Stimulated activated CD4-positive, alpha-beta T cell treated with anti-CD3 and anti-CD28 coated beads, Interleukin-2, amount 100 ng/mL, for 48 hours (primary cell): ENCODE data around the gene SNRPF.
"Not testable (repeated sequence)": the region's sequence is repeated elsewhere in the genome, so short reads cannot be mapped to it uniquely, and the experiment has no call there.

Source experiments
- DNase-seq, 2 donors: peaks; one replicate each; pipeline ENCODE4 v3.0.0-alpha.2; 2020

SNRPF gene

DNA sequence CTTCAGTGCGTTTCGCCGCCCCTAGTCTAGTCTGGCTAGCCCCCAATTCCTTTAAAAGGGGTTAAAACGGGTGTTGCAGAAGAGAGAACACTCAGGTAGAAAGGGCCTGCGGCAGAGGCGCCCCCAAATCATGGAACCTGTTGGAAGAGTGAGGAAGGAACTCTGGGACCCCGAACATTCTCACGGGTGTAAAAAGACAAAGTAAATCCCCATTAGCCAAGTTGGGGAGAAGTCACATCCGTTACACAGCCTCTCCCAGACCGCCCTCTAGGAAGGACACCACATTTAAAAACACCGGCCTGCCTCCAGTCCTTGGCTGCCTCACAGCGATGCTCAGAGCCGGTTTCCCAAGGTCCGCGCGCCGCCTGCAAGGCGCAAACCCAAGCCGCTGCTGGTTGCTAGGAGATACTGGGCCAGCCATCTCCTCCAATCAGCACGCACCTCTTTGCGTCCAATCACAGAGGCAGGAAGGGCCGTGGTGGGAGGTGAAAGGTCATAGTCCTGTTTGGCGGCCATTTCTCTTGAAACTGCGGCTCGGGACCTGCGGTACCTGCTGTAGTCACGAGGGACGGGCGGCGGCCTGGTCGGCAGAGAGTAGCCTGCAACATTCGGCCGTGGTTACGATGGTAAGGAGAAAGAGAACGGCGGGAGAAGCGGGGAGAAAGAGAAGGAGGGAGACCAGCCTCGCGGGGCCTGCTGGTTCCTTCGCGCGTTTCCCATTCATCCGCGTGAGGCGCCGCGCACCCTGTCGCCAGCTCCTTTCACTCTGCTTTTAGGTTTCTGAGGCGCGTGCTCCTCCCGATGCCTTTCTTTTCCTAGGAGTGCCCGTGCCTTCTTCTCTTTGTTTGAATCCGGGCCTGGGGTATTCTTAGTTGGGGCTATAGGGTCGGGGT is at the start of gene SNRPF:
Gene SNRPF (plus strand): TSS at position 502 of the 893 bp plus-strand sequence. CDS start 122 bp downstream, at position 624.
- peak; percentile 85 to 90 for DNase-seq

DNA sequence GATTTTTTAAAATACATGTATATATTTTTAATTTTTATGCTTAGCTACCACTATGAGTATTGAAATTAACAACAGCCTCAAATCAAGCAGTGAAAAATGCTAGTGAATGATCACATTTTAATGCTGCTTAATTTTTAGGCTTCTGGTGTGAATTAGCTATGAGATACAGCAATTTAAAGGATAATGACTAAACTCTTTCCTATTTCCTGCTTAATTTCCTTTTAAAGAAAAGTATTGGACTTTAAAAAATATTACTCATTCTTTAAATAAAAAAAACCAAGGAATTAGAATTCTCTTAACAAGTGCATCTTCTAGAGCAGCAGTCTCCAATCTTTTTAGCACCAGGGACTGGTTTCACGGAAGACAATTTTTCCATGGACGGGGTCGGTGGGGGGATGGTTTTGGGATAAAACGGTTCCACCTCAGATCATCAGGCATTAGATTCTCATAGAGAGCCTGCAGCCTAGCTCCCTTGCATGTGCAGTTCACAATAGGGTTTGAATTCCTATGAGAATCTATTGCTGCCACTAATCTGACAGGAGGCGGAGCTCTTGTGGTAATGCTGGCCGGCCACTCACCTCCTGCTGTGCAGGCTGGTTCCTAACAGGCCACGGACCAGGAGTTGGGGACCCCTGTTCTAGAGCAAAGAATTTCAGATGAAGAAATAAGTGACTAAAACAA is 49.6 kb upstream of the SNRPF start:
- DNase-seq: no peak

DNA sequence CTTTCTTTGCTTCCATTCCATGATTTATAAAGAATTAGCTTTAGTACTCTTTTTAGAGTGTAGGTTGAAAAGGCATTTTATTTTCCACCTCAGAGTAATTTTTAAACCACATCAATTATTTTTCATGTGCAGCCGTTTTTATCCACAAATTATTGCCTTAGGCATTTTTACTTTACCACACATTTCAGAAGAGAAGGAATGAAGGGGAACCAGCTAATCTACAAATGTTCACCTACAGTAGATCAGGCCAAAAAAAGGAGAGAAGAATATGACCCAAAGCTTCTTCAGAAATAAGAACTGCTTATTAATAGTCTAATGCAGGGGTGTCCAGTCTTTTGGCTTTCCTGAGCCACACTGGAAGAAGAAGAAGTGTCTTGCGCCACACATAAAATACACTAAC is 48.3 kb upstream of the SNRPF start:
- no peak for DNase-seq

DNA sequence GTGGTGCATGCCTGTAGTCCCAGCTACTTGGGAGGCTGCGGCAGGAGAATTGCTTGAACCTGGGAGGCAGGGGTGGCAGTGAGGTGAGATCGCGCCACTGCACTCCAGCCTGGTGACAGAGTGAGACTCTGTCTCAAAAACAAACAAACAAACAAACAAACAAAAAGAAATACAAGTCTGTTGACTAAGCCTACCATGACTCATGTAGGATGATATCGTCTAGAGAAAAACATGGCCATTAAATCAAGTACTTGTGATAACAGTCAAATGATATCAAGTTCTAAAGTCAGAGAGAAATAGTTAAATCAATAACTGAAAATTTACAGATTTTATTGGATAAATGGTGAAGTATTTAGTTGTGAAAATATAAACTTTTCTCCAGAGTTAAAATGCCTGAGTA is 46.6 kb upstream of the SNRPF start:
- not testable (repeated sequence) for DNase-seq

DNA sequence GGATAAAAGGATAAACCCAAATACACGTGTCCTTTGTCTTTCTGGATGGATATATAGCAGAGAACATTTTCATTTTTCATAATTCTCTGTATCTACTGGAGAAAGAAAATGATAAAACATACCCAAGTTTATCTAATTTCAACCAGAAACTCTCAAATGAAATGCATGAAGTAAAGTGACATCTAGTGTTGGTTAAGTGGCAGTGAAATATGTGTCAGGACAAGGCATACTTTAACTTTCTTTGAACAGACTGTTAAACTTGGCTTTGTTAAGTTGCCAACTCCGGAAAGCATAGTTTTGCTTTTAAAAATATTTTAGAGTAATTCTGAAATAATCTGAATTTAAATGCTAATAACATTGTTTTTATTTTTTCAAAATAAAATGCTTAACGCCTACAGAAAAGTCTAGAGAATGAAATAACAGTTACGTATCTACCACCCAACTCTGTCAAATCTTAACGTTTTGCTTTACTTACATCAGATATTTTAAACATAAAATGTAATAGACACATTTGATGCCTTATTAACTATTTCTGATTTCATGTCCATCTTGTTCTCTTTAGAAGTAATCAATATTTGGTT is 43.0 kb upstream of the SNRPF start:
- no peak for DNase-seq

DNA sequence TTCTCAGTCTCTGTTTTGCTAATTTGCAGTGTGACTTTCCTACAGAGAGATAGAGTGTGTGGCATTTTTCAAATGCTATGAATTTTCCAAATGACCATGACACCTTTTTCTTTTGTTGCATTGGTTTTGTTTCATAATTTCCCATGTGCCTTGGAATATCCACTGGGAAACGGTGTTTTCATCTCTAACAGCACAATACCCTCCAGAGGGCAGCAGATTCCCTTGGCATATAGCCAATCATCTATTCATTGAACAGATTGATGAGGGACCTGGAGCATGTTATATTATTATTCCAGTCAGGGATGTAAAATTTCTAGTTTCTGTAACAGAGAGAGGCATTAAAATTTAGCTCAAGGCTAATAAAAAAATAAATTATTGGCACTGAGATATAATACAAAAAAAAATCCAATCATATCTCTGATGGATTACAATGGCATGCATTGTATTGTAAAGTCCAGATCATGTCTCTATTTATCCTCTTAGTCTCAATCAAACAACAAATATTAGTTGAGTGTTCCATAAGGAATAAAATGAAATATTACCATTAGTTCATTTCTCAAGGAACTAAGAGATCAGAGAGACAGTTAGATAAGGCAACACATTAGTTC is 38.6 kb upstream of the SNRPF start:
- DNase-seq: no peak

DNA sequence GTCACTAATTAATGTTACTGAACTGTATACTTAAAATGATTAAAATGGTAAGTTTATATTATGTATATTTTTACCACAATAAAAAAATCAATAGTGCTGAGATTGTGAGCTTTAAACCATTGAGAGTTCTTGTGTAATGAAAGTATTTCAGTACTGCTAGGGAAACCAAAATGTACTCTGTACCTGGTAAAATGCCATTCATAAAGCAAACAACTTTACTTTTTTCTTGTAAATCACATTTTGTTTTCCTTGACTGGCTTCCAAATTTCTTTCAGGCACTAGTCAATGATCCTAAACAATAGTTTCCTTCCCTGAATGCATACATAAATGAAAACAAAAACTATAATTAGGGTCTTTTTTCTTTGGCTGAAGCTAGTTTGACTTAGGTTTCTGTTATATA is 29.4 kb upstream of the SNRPF start:
- DNase-seq: no peak

DNA sequence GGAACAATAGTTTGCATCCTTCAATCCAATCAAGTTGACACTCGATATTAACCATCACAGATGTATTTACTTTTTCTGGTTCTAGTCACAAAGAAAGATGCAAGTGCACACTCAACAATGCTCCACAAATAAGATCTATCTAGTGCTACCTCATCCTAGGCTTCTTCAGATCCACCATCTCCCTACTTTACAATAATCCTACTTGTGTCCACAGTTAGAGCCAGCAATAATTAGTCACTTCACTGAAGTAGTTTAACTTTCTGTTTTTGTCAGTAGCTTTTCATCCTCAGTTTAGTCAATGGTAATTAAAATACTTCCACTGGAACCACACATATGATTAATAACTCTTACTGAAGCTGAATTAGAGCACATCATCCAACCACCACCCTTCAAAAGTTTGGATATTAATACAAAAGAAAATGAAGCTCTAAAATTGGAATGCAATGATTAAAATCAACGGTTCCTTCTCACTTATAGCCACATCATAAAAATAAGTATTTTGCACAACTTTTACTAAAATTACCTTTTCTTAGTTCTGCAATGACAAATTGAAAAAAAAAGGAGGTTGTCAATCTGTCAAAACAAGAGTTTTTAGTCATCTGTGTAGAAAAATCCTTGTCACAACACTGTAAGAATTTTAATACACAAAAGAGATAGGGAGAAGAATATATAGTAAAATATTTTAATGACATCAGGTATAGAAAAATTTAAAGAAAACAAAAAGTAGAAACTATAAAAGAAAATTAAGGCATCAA is 28.2 kb upstream of the SNRPF start:
- no peak for DNase-seq

DNA sequence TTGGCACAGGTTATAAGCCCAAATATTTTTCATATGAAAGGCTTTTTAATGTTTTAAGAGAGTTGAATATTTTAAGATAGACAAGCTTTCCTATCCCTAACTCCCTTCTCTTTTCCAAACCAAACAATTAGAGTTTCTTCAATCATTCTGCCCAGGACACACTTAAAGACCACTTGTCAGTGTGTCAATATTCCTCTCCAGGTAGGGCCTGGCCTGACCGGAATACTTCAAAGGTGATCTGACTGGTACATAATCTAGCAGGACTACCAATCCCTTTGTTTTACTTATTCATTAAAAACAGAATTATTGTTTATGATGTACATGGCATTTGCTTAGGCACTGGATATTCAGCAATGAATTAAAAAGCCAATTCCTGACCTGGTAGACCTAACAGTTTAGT is 24.2 kb upstream of the SNRPF start:
- DNase-seq: no peak

DNA sequence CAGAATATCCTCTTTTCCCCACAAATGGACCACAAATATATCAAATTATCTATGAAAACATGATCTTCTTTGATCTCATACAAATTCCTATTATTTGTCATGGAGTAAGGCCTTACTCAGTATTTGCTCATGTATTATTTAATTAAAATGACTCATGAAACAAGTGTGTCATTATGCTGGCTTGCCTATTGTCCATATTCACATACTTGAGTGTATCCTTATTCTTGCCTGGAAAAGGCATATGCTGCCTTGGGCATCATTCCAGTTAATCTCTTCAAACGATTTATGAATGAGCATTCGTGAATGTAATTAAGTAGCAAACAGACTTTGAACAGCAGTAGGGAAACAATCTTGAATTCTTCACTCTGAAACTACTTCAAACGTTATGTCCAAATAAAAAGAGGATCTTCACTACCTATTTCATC is 22.6 kb upstream of the SNRPF start:
- DNase-seq: no peak

DNA sequence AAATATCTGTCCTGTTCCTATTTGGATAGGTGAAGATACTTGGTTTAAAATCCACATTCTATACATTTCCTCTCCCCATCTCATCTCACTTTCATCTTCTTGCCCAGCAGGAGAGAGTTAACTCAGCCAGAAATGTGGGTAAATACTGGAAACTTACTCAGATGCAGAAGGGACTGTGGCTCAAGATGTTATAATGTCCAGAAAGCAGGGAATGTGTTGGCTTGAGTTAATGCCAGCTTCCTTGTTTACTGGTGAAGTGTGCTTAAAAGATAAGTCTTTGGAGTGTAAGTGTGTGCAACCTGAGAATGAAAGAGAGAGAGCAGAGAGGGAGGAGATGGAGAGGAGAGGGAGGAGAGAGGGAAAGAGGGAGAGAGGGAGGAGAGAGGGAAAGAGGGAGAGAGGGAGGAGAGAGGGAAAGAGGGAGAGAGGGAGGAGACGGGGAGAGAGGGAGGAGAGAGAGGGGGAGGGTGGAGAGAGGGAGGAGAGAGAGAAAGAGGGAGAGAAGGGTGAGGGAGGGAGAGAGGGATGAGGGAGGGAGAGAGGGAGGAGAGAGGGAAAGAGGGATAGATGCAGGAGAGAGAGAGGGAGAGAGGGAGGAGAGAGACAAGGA is 22.0 kb upstream of the SNRPF start:
- no peak for DNase-seq

DNA sequence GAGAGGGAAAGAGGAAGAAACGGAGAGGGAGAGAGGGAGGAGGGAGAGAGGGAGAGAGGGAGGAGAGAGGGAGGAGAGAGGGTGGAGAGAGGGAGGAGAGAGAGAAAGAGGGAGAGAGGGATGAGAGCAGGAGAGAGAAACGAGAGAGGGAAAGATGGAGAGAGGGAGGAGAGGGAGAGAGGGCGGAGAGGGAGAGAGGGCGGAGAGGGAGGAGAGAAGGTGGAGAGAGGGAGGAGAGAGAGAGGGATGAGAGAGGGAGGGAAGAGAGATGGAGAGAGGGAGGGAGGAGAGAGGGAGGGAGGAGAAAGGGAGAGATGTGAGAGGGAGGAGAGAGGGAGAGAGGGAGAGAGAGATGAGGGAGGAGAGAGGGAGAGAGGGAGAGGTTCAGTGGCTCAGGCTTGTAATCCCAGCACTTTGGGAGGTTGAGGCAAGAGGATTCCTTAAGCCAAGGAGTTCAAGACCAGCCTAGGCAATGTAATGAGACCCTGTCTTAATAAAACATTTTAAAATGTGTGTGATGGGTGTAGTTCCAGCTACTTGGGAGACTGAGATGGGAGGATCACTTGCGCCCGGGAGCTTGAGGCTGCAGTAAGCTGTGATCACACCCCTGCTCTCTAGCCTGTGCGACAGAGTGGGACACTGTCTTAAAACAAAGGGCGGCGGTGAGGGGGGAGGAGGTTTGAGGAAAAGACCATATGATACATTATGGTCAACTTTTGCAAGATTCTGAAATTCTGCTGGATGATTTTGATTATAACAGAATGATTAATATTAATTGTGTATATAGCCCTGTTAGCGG is 21.3 kb upstream of the SNRPF start:
- no peak for DNase-seq

DNA sequence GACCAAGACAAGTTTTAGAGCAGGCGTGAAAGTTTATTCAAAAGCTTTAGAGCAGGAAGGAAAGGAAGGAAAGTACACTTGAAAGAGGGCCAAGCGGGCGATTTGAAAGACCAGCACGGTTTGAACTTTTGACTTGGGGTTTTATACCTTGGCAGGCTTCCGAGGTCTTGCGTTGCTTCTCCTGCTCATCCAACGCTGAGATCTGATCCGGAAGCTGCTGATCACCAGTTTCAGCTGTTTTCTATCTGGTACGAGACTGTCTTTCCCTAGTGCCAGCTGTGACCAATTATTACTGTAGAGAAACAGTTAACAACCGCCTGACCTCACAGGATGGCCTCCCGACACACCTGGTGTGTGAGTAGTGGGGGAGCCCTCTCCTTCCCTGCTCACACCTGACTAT is 20.6 kb upstream of the SNRPF start:
- DNase-seq: no peak

DNA sequence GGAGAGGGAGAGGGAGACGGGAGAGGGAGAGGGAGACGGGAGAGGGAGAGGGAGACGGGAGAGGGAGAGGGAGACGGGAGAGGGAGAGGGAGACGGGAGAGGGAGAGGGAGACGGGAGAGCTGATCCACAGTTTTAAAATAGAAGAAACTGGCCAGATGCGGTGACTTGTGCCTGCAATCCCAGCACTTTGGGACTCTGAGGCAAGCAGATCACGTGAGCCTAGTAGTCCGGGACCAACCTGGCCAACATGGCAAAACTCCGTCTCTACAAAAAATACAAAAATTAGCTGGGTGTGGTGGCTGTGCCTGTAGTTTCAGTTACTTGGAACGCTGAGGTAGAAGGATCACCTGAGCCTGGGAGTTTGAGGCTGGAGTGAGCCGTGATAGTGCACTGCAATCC is 16.3 kb upstream of the SNRPF start:
- DNase-seq: not testable (repeated sequence)

DNA sequence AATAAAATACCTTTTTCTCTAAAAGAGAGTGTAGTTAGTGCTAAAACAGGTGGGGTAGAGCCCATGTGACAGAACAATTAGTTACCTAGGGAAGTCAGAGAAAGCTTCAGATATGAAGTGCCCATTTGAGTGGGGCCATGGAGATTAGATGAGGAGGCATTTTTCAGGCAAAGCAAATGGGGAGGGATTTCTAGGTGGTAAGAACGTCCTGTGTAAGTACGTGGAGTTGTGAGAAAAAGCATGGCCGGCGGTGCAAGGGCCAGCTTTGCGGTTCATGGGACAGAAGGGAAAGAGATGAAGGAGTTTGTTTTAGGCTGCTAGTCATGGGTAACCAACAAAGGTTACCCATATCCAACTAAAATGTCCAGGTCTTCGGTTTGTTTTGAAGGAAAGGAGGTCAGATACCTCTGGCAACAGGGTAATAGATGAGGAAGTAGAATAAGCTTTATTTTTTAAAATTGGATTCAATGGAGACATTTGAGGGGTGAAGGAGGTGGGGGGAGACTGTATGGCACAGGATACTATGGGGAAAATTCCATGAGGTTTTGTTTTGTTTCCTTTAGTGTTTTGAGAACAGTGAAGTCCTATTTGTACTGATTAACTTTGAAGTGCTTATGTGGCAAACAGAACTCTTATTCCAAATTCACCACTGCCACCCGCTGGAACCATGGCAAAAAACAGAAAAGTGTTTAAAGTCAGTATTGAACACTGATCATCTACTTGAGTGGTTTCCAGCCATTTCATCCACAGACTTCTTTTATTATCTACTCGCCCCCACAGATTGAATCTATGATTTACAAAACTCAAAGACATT is 10.0 kb upstream of the SNRPF start:
- no peak for DNase-seq

DNA sequence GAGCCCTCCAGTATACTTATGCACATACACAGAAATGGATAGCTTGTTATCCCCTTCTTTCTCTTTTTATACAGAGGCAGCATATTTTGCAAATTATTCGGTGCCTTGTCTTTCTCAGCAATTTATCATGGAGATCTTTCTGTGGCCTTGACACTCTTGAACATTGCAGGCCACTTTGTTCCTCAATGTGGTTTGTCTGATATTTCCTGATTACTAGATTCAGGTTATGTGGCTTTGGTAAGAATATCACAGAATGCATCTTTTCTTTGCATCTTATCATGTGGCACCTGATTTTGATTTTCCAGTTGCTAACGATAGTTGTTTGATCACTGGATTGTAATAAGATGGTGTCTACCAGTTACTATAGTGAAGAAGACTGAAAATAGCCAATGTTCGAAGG is 7.1 kb upstream of the SNRPF start:
- DNase-seq: no peak

DNA sequence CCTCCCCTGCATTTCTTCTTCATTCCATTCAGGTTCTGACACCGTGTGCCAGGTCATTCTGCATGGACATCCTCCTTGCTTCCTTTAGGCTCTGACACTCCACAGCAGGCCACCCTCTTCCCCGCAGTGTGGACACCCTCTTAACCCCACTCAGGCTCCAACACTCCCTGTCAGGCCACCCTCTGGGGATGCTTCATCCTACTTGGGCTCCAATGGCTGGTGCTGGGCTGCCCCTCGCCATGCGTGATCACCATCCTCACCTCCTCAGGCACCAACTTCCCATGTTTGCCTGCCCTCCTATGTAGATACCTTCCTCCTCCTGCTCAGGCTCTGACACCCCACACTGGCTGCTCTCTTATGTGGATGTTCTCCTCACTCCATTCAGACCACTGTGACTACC is 6.6 kb upstream of the SNRPF start:
- DNase-seq: no peak

DNA sequence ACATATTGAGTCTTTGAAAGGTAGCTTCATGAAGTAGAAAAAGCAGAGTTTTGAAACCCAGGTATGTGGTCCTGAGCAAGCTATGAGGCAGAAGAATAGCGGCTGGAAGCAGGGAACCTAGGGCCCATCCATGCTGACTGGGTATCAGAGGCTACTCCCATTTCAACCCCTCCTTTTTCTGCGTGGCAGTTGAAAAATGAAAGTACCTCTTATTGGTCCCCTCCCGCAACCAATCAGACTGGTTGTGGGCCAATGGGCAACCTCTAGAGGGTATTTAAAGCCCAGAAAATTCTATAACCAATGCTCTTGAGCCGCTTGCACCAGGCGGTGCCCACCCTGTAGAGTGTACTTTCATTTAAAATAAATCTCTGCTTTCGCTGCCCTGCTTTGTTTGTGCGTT is 1.6 kb upstream of the SNRPF start:
- no peak for DNase-seq

DNA sequence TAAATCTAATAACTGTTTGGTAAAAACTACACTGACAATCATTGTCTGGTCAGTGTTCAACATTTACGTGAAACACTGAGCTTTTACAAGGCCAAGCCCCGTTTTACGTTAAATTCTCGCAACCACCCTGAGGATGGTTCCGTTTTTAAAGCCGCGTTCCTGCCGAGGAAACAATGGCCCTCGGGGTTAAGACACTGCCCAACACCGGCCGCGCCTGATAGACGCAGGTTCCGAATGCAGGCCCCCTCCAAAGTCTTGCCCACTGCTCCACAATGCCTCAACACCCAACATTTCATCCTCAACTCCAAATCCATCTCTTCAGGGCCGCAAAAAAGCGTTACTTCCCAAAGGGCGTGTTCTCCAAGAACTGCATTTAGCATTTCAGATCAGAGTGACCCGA is 953 bp upstream of the SNRPF start:
- DNase-seq: no peak

DNA sequence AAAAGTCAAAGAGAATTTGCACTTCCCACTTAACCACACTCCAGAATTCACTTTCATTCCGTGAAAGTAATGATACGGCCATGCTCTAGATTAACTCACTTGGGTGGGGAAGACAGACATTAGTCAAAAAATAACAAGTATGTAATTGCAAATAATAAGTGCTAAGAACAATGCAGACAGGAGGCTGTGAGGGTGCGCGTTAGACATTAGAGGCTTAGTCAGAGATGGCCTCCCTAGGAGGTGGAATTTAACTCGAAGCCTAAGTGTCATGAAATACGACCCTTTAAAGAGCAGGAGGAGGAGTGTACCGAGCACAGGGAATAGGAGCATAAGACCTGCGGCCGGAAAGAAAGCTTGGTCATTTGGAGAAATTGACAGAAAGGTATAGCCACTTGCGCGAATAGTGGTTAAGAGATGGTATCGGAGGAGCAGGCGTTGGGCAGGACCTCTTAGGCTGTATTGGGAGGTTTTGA is 628 bp downstream of the SNRPF start:
- DNase-seq: no peak
